Hematopoietic multipotent progenitor cell treated with erythropoietin and hydrocortisone succinate and interleukin-3 and kit ligand, for 15 days (in vitro differentiated cells): ENCODE measurements around the gene GLI3.

Experiments used
- DNase-seq: peaks from one replicate; pipeline ENCODE4 v3.0.0-alpha.2; 2015; ENCODE audit warnings: low spot score

Gene GLI3

DNA sequence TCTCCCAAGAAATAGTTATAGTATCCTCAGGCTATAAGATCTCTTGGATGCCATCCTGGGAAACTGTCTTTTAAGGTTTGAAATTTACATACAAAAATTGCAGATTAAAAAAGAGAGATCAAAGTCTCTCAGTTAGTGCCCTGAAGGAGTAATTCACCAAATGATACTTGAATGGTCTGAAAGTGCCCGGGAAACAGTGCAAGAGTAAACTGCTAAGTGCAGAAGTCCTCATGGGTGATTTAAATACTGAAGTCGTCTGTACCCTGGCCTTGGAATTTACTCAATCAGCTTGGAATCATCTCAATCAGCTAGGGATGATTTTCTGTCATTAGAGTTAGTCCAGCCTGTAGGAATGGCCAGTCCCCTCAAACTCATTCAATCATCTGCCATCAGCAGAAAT, 155.3 kb downstream of the GLI3 start:
- DNase-seq: no peak

DNA sequence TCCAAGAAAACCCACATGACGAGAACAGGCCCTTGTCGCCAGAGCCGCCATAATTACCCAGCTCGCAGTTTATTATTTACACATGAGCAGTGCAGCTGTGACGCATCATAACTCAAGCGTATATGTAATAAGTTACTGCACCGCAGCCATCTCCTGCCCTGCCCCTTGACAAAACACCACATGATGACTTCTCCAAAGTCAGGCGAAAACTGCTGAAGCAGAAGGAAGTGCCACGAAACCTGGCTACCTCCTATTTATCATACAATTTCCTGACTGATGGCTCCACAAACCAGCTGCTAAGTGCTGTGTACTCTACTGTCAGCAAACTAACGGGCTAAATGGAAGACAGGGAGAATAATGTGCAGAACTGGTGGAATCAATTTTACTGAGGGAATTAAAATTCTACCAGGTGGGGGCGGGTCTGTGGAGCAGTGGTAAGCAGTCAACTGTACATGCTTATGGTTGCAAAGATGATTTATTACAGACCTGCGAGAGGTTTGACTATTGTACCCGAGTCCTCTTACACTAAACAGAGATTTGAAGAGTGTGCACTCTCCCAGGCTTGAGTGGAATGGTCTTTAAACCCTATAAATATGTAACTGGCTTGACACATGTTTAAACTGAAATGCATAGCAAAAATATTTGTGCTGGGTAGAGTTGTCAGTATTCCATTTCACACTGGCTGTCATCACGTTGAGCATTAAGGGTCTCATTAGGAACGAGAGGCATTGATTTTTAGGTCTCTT, 156.0 kb downstream of the GLI3 start:
- no peak for DNase-seq

DNA sequence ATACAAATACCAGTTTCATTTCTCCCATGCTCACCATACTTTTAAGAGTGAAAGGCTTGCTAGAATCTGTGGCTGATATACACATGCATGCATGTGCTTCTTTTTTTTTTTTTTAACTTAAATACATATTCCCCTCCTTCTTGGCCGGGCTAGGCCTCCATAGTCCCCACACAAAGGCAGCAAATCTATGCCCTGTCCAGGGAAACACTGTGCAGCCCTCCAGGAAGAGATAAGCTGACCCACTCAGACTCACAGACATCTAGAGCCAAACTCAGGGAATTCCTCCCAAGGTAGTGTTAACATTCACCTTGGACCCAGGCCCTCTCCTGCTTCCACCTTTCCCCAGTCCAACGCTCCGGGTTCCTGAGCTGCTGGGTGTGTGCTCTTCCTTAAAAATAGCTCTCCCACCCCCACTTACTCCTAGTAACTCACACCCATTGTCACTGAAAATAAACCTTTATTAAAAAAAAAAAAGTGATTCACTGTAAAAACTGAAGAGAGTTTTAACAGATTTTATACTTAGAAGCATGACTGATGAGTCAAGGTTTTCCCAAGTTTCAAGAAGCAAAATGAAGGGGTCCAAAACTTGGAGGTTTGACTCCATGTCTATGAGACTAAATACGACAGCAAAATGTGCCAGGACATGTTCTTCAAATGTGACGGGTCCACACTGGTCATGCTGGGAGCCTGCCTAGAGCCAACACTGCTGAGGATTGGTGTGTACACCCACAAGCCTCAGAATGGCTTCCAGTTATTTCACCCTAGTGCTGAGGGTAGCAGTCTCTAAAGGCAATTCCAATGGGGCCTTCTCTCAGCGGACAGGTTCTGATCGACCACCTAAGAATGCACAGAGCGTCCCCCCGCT, 159.5 kb downstream of the GLI3 start:
- no peak for DNase-seq

DNA sequence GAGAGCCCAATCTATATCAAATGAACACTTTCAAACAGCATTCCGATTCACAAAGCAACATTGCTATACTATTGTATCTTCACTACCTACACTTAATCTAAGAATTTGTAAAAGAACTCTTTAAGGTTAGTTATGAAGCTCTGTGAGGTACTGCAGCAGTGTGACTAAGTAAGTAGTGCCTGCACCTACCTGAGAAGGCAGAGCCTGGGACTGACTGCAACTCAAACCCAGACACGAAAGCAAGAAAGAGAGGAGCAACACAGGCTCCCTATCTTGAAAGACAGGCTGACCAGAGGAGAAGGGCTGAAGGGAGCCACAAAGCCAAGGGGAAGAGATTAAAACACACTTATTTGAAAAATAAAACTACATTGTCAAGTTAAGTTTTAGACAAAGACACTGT, 160.1 kb downstream of the GLI3 start:
- no peak for DNase-seq

DNA sequence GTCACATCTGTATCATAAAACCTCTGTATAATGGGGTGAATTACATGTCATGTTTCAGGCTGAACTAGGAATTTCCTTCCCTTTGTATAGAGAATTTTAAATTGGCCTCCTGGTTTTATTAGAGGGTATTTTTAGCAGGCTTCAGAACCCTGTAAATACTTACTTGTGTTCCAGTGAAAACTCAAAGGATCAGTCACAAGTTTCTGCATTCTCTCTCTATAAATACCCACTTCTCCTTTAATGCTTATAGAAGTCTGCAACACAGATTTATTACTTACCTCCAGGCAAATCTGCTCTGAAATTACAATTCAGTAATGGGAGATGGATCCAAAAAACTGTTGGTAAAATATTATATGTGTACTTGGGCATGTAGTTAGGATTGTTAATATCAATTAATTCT, 161.6 kb downstream of the GLI3 start:
- DNase-seq: no peak

DNA sequence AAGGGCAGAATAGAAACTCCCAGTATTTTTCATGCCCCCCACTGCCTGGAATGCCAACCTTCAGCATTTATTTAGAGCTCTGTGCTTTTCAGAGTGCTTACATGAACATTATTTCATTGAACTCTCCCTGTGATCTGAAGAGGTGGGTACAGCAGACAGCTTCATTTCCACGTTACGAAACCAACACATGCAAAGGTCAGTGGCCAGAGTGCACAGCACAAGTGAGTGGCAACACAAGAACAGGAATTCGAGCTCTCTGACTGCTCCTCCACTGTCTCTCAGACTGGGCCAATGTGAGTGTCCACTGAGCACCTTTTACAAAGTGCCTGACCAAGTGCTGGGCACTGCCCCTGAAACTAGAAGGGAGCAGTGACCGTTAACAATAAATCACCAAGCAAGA, 162.9 kb downstream of the GLI3 start:
- no peak for DNase-seq

DNA sequence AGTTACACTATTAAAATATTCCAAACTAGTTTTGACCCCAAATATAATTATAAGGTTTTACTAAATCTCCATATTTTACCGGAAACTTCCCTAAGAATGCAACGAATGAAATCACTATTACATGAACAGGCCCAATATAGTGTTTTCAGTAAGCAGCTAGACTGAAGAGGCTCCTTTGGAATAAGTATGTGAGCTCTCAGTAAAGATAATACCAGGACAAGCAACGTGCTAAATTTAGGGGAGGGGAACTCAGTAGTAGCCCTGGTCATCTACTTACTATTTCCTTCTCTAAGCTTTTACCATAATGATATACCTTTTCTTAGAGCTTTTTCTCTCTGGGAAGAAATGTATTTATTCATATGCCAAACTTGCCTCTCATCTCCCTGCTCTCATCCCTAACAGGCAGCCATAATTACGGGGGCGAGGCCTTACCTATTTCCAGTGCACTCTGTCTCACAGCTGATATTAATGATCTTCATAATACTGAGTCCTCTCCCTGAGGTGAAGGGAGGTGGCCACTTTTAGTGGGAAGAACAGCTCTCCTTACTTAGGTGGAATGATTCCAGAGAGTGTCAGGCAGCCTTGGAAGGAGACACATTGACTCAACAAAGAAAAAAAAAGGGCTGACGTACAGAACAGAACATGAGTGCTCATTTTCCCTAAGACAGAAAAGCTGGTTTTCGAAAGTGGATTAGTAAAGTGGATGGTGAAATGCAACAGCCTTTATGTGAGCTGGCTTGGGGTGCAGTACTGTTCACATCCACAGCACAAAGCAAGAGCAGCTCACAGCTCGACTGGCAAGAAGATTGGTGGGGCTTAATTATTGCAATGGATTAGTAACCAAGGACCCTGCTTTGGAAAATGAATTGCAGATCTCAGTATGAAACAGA, 165.4 kb downstream of the GLI3 start:
- DNase-seq: no peak

DNA sequence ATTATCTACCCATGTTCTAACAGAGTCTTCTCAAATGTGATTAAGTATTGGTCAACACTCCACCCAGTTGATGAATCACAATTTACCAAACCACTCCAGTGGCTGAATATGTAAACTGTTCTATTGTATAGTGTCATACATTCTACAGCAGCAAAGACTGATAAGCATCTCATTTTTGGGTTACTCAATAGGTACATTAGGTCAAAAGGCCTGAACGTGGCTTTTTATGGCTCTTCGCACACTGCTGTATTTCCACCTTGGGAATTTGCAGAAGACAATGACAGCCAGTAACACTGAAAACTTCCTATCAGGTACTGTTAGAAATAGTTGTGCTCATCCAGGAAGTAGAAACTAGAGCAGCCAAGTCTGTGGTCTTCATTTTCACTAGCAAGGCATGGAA, 166.9 kb downstream of the GLI3 start:
- no peak for DNase-seq

DNA sequence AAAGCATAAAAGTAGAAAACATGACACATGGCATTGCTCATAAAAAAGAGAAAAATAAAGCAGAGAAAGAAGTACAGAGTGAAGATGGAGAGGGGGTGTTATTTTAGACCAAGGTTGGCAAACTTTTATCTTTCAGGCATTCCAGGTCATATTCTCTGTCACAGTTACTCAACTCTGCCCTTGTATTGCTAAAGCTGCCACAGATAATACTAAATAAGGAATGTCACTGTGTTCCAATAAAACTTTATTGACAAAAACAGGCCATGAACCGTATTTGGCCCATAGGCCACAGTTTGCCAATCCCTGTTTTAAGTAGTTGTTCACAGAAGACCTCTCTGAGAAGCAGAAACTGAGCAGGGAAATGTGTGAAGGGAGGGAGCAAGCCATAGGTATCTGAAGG, 167.4 kb downstream of the GLI3 start:
- no peak for DNase-seq

DNA sequence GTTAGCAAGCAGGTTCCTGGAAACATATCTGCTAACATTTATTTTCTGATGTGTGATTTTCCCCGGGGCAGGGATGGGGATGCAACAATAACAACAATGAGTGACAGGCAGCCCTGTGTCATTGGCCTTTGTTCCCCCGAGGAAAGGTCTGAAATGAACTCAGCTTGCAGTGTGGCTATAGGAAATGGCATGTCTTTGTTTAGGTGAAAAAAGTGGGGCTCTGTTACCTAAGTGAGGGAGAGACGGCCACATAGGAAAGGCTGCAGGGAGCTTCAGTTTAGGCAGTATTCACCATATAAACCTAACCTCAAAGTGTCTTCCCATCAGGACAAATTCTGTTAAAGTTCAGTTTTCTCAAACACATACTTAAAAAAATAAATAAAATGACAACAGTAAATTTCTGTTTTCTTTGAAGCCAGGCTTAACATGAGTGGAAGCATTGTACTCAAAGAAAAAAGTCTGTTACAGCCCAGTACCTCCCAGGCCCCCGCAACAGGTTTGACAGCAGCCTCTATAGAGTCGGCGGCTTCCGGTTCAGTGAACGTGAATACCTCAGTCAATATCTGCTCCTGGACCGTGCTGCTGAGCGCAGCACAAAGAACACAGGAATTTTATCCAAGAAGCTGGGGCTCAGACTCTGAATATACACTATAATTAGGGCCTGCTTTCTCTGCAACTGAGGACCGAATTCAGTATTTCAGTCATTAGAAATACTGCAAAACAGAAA, 168.3 kb downstream of the GLI3 start:
- no peak for DNase-seq

DNA sequence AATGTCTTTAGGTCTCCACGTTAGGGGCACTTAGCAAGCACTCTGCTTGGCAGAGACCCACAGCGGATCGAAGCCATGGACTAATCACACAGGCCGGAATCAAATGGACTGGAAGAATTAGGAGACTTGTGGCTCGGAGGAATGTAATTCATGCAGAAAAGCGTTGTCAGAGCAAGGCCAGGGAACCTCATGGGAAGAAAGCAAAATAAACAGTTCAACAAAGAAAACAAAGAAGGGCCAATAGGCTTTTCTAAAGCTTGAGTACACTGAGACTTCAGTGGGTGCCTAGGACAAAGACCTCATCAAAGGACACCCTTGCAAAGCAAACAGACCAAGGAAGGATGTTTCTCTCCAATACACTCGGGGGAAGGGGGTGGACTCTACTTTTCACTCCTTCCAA, 171.1 kb downstream of the GLI3 start:
- no peak for DNase-seq

DNA sequence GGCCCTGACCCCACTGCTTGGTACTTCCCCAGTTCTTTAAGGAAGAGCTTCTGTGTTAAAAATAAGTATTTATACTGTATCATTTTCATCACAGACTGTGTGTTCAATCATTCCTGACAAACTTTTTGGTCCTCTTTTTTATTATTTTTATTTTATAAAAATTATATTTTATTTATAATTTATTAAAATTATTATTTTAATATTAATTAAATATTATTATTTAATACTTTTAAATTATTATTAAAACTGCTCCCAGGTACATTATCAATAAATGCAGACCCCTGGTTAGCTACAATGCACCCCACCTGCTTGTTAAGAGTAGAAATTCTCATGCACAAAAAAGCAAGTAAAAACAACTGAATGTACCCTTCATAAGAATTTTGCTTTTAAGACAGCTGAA, 172.0 kb downstream of the GLI3 start:
- no peak for DNase-seq

DNA sequence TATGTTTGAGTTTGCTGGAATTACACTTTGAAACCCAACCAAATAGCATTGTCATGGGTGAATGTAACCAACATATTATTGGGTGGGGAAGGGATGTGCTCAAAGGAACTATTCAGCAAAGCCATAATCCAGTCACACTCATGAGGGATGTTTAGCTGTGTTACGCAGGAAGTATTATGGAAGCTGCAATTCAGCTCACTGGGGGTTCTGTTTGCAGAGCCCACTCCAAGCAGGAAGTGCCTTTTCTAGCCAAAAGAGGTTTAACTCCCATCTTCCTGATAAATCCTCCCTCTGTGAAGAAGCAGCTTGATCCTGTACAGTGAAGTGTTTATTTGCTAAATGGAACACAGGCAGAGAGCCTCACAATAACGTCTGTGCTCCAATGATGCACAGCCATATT, 172.5 kb downstream of the GLI3 start:
- DNase-seq: no peak

DNA sequence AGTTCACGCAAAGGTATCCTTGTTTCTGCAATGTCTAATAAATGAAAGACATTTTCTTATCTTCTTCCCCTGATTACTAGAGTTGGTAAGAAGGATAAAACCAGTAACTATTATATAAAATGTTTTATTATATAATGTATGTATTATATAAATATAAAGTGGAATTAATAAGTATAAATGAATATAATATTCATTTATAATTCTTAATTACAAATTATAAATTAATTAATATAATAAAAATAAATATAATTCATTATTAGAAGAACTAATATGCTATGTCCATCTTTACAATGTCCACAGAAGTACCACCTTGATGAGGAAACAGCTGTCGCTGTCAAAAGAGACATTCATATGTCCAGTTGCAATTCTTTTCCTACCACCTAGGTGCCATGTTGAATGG, 177.7 kb downstream of the GLI3 start:
- DNase-seq: no peak

DNA sequence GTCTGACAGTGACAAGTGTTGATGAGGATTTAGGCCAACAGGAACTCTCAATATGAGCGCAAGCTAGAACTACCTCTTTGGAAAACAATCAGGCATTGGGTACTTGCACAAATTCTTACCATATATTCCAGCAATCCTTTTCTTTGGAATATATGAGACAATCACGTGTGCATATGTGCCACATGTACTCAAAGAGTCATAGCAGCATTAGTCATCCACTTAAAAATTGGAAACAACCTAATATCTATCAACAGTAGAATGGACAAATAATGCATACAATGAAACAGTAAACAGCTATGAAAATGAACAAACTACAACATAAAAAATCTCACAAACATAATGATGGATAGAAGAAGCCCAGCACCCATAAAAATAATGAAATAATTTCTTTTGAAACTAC, 179.7 kb downstream of the GLI3 start:
- no peak for DNase-seq

DNA sequence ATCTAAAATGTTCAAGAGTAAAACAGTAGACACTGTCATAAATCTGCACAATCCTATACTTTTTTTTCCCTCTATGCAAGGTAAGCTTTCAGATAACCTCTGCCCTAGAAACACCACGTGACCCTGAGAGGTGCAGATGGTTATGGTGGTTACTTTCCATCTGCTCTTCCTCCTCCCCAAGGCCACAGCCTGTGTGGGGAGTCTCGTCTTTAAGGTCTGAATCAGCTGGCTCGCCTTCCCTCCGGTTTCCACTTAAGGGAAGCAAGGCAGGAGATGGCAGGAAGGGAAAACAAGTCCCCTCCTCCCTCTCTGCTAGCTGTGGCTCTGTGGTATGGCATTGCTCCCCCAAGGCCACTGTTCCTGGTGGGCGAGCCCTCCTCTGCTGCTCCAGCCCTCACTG, 181.8 kb downstream of the GLI3 start:
- DNase-seq: no peak

DNA sequence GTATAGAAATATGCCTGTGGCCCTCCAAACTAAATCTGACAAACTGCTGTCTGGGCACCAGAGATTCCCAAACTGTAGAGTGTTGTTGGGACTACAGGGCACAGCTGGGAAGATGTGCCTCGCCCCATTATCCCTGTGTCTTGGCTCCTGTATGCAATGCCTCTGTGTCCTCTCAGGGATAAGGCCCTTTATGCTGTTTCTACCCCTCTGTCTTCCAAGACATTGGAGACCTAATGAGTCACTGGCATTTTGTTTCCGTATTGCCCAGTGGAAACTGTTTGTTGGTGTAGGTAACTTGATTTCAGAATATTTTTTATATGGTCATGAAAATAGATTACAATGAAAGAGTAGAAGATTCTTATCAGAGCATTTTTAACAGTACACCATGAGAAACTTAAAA, 183.2 kb downstream of the GLI3 start:
- DNase-seq: no peak

DNA sequence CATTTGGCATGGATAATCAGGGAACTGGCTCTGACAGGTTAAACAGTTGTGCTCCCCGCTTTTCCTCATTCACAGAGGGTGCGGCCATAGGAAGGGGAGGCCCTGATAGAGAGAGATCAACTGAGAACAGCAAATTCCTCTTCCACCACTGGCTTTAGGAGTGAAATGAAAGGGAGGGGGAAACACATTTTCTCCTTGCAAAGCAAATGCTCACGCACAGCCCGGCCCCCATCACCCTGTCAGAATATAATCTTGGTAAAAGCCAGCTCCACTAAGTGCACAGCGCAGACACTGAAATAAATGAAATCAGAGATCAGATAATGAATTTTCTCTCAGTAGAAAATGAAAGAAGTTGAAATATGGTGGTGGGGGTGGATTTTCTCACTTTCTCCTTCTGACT, 187.2 kb downstream of the GLI3 start:
- DNase-seq: no peak

DNA sequence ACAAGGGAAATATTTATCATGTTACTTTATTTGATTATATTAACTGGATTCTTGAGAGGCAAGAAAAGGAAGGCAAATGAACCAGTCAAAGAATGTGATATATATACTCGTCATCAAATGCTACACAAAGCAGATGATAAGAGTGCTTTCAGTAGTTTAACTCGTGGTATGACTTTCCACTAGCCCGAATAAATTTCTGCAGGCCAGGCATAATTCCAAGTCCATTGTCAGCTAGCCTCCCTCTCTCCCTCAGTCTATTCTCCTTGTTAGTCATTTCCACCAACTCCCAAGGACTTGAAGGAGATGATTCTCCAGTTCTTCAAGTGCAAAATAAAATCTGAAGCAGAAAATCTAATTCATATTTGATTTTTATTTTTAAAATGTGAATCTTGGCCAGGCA, 190.5 kb downstream of the GLI3 start:
- DNase-seq: no peak

DNA sequence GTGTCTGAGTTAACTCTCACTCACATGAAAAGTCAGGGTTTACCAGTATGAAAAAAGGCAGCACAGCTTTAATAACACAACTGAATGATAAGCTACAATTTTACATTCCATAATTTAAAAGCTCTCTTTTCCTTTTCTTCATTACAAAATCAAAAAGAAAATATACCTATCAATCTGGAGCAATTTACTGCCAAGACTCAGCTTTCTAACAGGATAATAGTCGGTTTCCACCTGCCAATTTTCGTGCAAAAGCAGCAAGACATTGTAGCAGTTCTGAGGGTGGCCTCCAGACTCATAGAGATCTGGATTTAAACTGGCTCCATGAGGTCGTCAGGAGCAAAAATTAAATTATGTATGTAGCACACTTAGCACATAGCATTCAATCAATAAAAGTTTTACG, 191.0 kb downstream of the GLI3 start:
- DNase-seq: no peak

DNA sequence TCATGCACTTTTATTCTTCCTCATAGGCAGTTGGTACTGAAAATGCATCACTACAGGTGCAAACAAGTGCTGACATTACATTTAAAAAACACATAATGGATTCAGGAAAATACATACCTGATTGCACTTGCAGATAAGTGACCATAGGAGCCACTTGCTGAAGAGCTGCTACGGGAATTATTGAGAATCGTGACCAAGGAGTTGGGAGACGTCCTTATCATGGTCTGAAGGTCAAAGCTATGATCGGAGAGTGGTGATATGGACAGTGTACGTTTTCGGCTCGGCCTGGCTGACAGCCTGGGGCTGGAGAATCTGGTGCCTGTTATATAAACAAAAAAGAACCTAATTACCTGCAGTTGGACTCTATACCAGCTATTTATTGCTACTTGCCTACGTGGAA, 197.1 kb downstream of the GLI3 start:
- DNase-seq: no peak

DNA sequence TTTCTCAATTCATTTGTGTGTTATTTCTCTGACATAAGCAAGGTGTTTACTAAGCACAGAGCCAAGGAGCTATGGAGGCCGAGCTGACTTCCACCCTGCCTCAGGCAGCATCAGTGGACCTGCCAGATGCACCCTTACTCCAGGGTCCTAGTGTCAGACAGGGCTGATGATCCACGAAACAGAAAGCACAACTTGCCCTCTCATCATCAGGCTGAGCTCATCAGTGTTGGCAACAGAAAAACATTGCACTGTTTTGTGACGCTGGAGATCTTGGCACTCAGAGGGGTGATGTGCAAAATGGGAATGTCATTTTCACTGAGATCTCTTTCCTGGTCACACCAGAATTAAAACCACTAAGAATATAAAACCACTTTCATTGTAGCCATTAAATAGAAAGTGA, 201.8 kb downstream of the GLI3 start:
- DNase-seq: no peak
